ENCODE measurements around the gene TBC1D22B. TPM values are rescaled to one million over a fixed set of nuclear protein-coding genes. Genes with fewer than 3 reads are reported as not detected.

Gene TBC1D22B
- total RNA-seq, 1 experiment from 2014 or later, result 12.9 TPM

DNA sequence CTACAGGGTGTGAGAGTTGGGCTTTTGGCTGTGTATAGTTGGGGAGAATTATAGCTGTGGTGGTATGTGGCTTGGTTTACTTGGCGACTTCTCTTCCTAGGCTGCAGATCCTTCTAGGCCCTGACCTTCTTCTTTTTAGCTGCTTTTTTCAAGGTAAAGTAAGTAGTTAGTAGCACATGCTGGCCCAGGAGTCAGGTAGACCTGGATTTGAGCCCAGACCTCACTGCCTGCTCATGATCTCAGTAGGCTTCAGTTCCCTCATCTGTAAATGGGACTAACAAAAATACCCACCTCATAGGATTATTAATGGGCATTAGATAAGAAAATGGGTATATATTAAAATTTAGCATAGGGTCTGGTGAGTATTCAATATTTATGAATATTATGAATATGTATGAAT is 17.8 kb downstream of the TBC1D22B start:
- Histone ChIP-seq H2BK120ac (ENCODE audit: low read depth, low read length, poor library complexity, severe bottlenecking) (no peak overlapping the region), H3T11ph (ENCODE audit: low read length) (no peak overlapping the region), H3K23ac (ENCODE audit: insufficient read length, low read depth, low read length) (no peak overlapping the region), H3K4me1 (ENCODE audit: insufficient read depth, low read length) (no peaks in the 10 kb centered on the region), H3K79me1 (ENCODE audit: insufficient read depth, low read depth, low read length, poor library complexity, severe bottlenecking) (no peaks in the 10 kb centered on the region), H4K20me1 (ENCODE audit: control insufficient read depth, insufficient read depth, insufficient read length) (peaks cover 2% of the 10 kb centered on the region), H4K5ac (ENCODE audit: insufficient read length, low read depth, low read length) (no peak overlapping the region), H3K4me2 (ENCODE audit: insufficient read depth, insufficient read length, low read length) (no peak overlapping the region), H2AFZ (ENCODE audit: low read length) (no peak overlapping the region), H2BK20ac (ENCODE audit: low read depth, low read length, poor library complexity, severe bottlenecking) (no peak overlapping the region), H3K56ac (ENCODE audit: insufficient read length, low read depth, low read length) (no peak overlapping the region), H3K4ac (ENCODE audit: low read depth, low read length) (no peak overlapping the region), H3K14ac (ENCODE audit: insufficient read depth, low read length) (no peak overlapping the region), H2AK5ac (ENCODE audit: insufficient read length, low read length) (no peak overlapping the region), H4K8ac (replicated peaks; ENCODE audit: insufficient read length, low read depth, low read length) (no peak overlapping the region), H3K79me2 (ENCODE audit: insufficient read depth, low read length) (no peaks in the 10 kb centered on the region), H3K9me3 (ENCODE audit: control insufficient read depth, low read depth, low read length) (no peaks in the 10 kb centered on the region), H3K27ac (ENCODE audit: insufficient read length, low read depth, low read length) (no peak overlapping the region), H2BK12ac (ENCODE audit: insufficient read length, low read depth, low read length) (no peak overlapping the region), H4K91ac (ENCODE audit: insufficient read length, low read depth, low read length) (no peak overlapping the region), H2BK5ac (ENCODE audit: insufficient read length, low read length) (no peak overlapping the region), H3K18ac (ENCODE audit: insufficient read length, low read depth, low read length) (no peak overlapping the region), H3K9ac (ENCODE audit: extremely low read depth, insufficient read length, low read length) (no peak overlapping the region), H3K27me3 (ENCODE audit: insufficient read depth, low read length) (no peaks in the 10 kb centered on the region), H3K23me2 (ENCODE audit: insufficient read length, low read depth, low read length, poor library complexity, severe bottlenecking) (no peaks in the 10 kb centered on the region), H2BK15ac (ENCODE audit: low read depth, low read length) (no peak overlapping the region)
- Mint-ChIP-seq H3K27ac (no peak overlapping the region), H3K36me3 (ENCODE audit: insufficient read depth in 1 of 3, low read depth in 3 of 3) (peaks cover 0 to 22% (median 16%) of the 10 kb centered on the region in 3 experiments; a peak in 6 of 7 replicates), H3K4me3 (no peak overlapping the region), H3K9me3 (no peaks in the 10 kb centered on the region), H3K4me1 (peaks cover 4 to 5% of the 10 kb centered on the region in 2 experiments; a peak in 2 of 4 replicates), H3K27me3 (ENCODE audit: low read depth) (no peaks in the 10 kb centered on the region)
- TF ChIP-seq, protein P1, sequence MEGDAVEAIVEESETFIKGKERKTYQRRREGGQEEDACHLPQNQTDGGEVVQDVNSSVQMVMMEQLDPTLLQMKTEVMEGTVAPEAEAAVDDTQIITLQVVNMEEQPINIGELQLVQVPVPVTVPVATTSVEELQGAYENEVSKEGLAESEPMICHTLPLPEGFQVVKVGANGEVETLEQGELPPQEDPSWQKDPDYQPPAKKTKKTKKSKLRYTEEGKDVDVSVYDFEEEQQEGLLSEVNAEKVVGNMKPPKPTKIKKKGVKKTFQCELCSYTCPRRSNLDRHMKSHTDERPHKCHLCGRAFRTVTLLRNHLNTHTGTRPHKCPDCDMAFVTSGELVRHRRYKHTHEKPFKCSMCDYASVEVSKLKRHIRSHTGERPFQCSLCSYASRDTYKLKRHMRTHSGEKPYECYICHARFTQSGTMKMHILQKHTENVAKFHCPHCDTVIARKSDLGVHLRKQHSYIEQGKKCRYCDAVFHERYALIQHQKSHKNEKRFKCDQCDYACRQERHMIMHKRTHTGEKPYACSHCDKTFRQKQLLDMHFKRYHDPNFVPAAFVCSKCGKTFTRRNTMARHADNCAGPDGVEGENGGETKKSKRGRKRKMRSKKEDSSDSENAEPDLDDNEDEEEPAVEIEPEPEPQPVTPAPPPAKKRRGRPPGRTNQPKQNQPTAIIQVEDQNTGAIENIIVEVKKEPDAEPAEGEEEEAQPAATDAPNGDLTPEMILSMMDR (conservative IDR thresholded peaks at IDR 0.05), result no peak
- WGBS (ENCODE audit: extremely low coverage, insufficient read length, low lambda C conversion rate), result no CpG with 5 or more reads among the region's 1 CpG
- DNase-seq, result no peak
